Endothelial cell of umbilical vein (primary cell): ENCODE measurements around the gene MDH2. TPM values are rescaled to one million over a fixed set of nuclear protein-coding genes. Genes with fewer than 3 reads are reported as not detected.
"Not testable (repeated sequence)": the region's sequence is repeated elsewhere in the genome, so short reads cannot be mapped to it uniquely, and the experiment has no call there.

ENCODE experiments used
- BruUV-seq: library from RNA; stranded (reverse); fragments of 400-500 nt; replicated peaks from 2 replicates; lab custom pipeline; 2021; lab: Mats Ljungman, UMichigan
- CTCF ChIA-PET: fragments of 300-600, 350-600 bp; sonication (Branson Sonifier 250); formaldehyde crosslinking; loops from one replicate; lab custom pipeline; 2021; ENCODE audit warnings: antibody characterized with exemption, inconsistent platforms; lab: Charles Lee
- POLR2A ChIA-PET: fragments of 300-600, 350-600 bp; sonication (Branson Sonifier 250); formaldehyde crosslinking; loops from one replicate; lab custom pipeline; 2021; ENCODE audit warnings: antibody characterized with exemption, inconsistent platforms; lab: Charles Lee
- DNase-seq: peaks from one replicate; pipeline ENCODE4 v3.0.0-alpha.2; 2011; ENCODE audit warnings: low read depth, low spot score
- FAIRE-seq: peaks from 2 replicates; lab custom pipeline; 2011; peaks lifted over from hg19 to GRCh38; lab: Jason Lieb, UNC
- H2AFZ ChIP-seq: 2 replicates; pipeline ENCODE4 v1.6.0; 2012; ENCODE audit warnings: low read depth, low read length, control low read depth, inconsistent platforms
- H3K27ac ChIP-seq: 2 replicates; pipeline ENCODE4 v1.5.1; 2011; ENCODE audit warnings: low read depth, mild to moderate bottlenecking, control low read depth, low read length, moderate library complexity; ENCODE audit not compliant: insufficient read depth
- H3K27me3 ChIP-seq, 2 experiments: 2 replicates each; pipeline versions ENCODE4 v1.6.0 to v1.6.1; 2011; ENCODE audit warnings: low read length in 2 of 2, mixed read lengths in 1 of 2; ENCODE audit not compliant: control insufficient read depth in 2 of 2, insufficient read depth in 2 of 2
- H3K36me3 ChIP-seq, 2 experiments: 2 replicates in 1 of 2; 3 replicates in 1 of 2; pipeline ENCODE4 v1.5.1; 2011; ENCODE audit warnings: low read length in 2 of 2, mild to moderate bottlenecking in 1 of 2, moderate library complexity in 1 of 2; ENCODE audit not compliant: control insufficient read depth in 2 of 2, insufficient read depth in 2 of 2; ENCODE audit errors: extremely low read depth in 1 of 2
- H3K4me1 ChIP-seq: 3 replicates; pipeline ENCODE4 v1.5.1; 2011; ENCODE audit warnings: mild to moderate bottlenecking, low read length; ENCODE audit not compliant: control insufficient read depth, insufficient read depth; ENCODE audit errors: extremely low read depth
- H3K4me2 ChIP-seq: 2 replicates; pipeline ENCODE4 v1.6.1; 2011; ENCODE audit warnings: low read length, control low read depth, mixed read lengths; ENCODE audit not compliant: insufficient read depth
- H3K4me3 ChIP-seq, 3 experiments: fragments of 200-600 bp in 1 of 3; sonication (generic), shearing (Covaris generic) in 1 of 3; replicated peaks in 1 of 3; 2 replicates each; pipeline ENCODE4 v1.5.1; 2011 to 2016; ENCODE audit warnings: control low read depth in 3 of 3, low read length in 3 of 3, mild to moderate bottlenecking in 2 of 3, inconsistent platforms in 1 of 3, low read depth in 1 of 3, moderate library complexity in 1 of 3; ENCODE audit not compliant: insufficient read depth in 1 of 3
- H3K79me2 ChIP-seq: 2 replicates; pipeline ENCODE4 v1.6.0; 2012; ENCODE audit warnings: low read length, inconsistent platforms; ENCODE audit not compliant: control insufficient read depth, insufficient read depth
- H3K9ac ChIP-seq: replicated peaks from 2 replicates; pipeline ENCODE3; 2011; ENCODE audit warnings: low read length, control low read depth; ENCODE audit not compliant: insufficient read depth; ENCODE audit errors: extremely low read depth
- H3K9me1 ChIP-seq: replicated peaks from 3 replicates; pipeline ENCODE4 v1.6.0; 2011; ENCODE audit warnings: mild to moderate bottlenecking, low read length; ENCODE audit not compliant: control insufficient read depth, insufficient read depth; ENCODE audit errors: extremely low read depth
- H3K9me3 ChIP-seq: replicated peaks from 2 replicates; pipeline ENCODE4 v1.5.1; 2012; ENCODE audit warnings: low read length, inconsistent platforms; ENCODE audit not compliant: control insufficient read depth, insufficient read depth
- H4K20me1 ChIP-seq: replicated peaks from 2 replicates; pipeline ENCODE3; 2011; ENCODE audit warnings: mild to moderate bottlenecking, low read length; ENCODE audit not compliant: control insufficient read depth, insufficient read depth; ENCODE audit errors: extremely low read depth
- CTCF ChIP-seq, 2 donors: IDR thresholded peaks; 1 replicate in 1 of 2; 2 replicates in 1 of 2; pipeline ENCODE4 v1.5.1; 2011; ENCODE audit warnings: low read length in 2 of 2, mild to moderate bottlenecking in 2 of 2, moderate library complexity in 2 of 2, control low read depth in 1 of 2, inconsistent platforms in 1 of 2, low read depth in 1 of 2; ENCODE audit not compliant: insufficient read depth in 1 of 2; ENCODE audit errors: extremely low read depth in 1 of 2
- EZH2 ChIP-seq: IDR thresholded peaks from 2 replicates; pipeline ENCODE4 v1.6.1; 2012; ENCODE audit warnings: borderline replicate concordance, low read depth, mild to moderate bottlenecking, moderate library complexity, low read length, inconsistent platforms; ENCODE audit not compliant: severe bottlenecking
- FOS ChIP-seq: IDR thresholded peaks from 2 replicates; pipeline ENCODE4 v1.6.1; 2011; ENCODE audit warnings: mild to moderate bottlenecking, low read length, moderate library complexity, borderline replicate concordance; ENCODE audit not compliant: insufficient read depth
- GATA2 ChIP-seq: IDR thresholded peaks from 2 replicates; pipeline ENCODE4 v1.7.0; 2011; ENCODE audit warnings: low read depth, mild to moderate bottlenecking, moderate library complexity, mixed read lengths, low read length; ENCODE audit not compliant: insufficient read length, insufficient read depth
- JUN ChIP-seq: IDR thresholded peaks from 2 replicates; pipeline ENCODE4 v1.6.1; 2011; ENCODE audit warnings: borderline replicate concordance, low read depth; ENCODE audit not compliant: insufficient read length, insufficient read depth
- MAX ChIP-seq: IDR thresholded peaks from 2 replicates; pipeline ENCODE4 v1.6.1; 2011; ENCODE audit not compliant: insufficient read depth, insufficient read length
- MYC ChIP-seq: IDR thresholded peaks from one replicate; pipeline ENCODE4 v1.6.1; 2011; ENCODE audit warnings: mild to moderate bottlenecking, low read depth, low read length
- POLR2A ChIP-seq: IDR thresholded peaks from 2 replicates; pipeline ENCODE4 v1.6.1; 2012; ENCODE audit warnings: low read depth, mild to moderate bottlenecking, control low read depth, low read length
- POLR2AphosphoS5 ChIP-seq: IDR thresholded peaks from 2 replicates; pipeline ENCODE4 v1.6.1; 2012; ENCODE audit warnings: low read depth, mild to moderate bottlenecking, control low read depth, low read length, moderate library complexity; ENCODE audit not compliant: insufficient read depth
- dilution Hi-C: fragments of 300-500 bp; cut with MboI; formaldehyde crosslinking; loops from one replicate; pipeline ENCODE4 v1.15.0; 2019; ENCODE audit warnings: low sequenced_read_pairs; ENCODE audit not compliant: extremely low pct_ligation_motif_present
- intact Hi-C: fragments of 100-400 bp; cut with micrococcal nuclease; formaldehyde crosslinking; loops from one replicate; pipeline ENCODE4 v1.10.0; 2022
- polyA plus RNA-seq, 4 experiments: library from polyadenylated mRNA; depleted of rRNA in 3 of 4; stranded (reverse) in 3 of 4; unstranded in 1 of 4; fragments of >200 nt; gene quantifications; 2 replicates each; pipeline versions ENCODE4 v1.2.1 to v1.2.3, GENCODE V29; 2011 to 2012; ENCODE audit warnings: missing spikeins in 1 of 4
- total RNA-seq: library from RNA; stranded (reverse); gene quantifications from 2 replicates; pipeline ENCODE4 v1.2.3, GENCODE V29; 2021

MDH2 gene
- total and polyA plus RNA-seq, 2 donors (not counting 3 experiments of a cell fraction or from before 2014, with no cell fraction given): 123 to 175 TPM

- ChIA-PET CTCF (no interaction called here), POLR2A (no interaction called here)
- DNase-seq: no peak
- TF ChIP-seq POLR2A (no peak), FOS (no peak), JUN (no peak), POLR2AphosphoS5 (no peak), EZH2 (no peak), MAX (no peak), MYC (no peak), CTCF (IDR thresholded peaks at IDR 0.05; ENCODE audit: extremely low read depth in 1 of 2, insufficient read depth in 1 of 2, low read depth in 1 of 2, low read length in 2 of 2) (no peak), GATA2 (no peak)
- Histone ChIP-seq H3K9me3 (no peaks in the 10 kb centered on the region), H3K4me2 (no peak overlapping the region), H3K4me1 (peaks cover 4% of the 10 kb centered on the region), H3K27me3 (no peaks in the 10 kb centered on the region), H3K27ac (no peak overlapping the region), H2AFZ (no peak overlapping the region), H3K4me3 (no peak overlapping the region), H3K36me3 (peaks cover 2% of the 10 kb centered on the region in 2 experiments), H3K9me1 (no peaks in the 10 kb centered on the region), H3K9ac (no peak overlapping the region), H4K20me1 (no peaks in the 10 kb centered on the region), H3K79me2 (peaks cover 69% of the 10 kb centered on the region)
- intact Hi-C loops: no loop called here
- dilution Hi-C loops: no loop called here
- no peak for FAIRE-seq
- no TSS peak for BruUV-seq
These were observed 3.9 kb downstream of the MDH2 start for GRCh38 chr7:76051840-76052239.

- H3K9ac ChIP-seq, intact Hi-C loops, H3K27ac ChIP-seq, DNase-seq, CTCF ChIA-PET, H3K4me2 ChIP-seq, H3K9me3 ChIP-seq, H3K9me1 ChIP-seq, H2AFZ ChIP-seq, POLR2A ChIA-PET, H3K27me3 ChIP-seq, FAIRE-seq, H3K4me1 ChIP-seq, H3K36me3 ChIP-seq, BruUV-seq, H3K4me3 ChIP-seq, dilution Hi-C loops, H4K20me1 ChIP-seq: not testable (repeated sequence)
- H3K79me2 ChIP-seq: peaks cover 65% of the 10 kb centered on the region
These were observed 4.8 kb downstream of the MDH2 start for GRCh38 chr7:76052681-76053080.
